Erythroblast (primary cell): ENCODE measurements around the gene ADH4.
"Not testable (repeated sequence)": the region's sequence is repeated elsewhere in the genome, so short reads cannot be mapped to it uniquely, and the experiment has no call there.

Source experiments
- DNase-seq, 2 experiments: peaks; one replicate each; lab custom pipeline; 2025; lab: John Stamatoyannopoulos, UW
- GATA1 ChIP-seq: IDR thresholded peaks from 2 replicates; pipeline ENCODE4 v1.6.1; 2011; ENCODE audit warnings: low read depth, mild to moderate bottlenecking, control low read depth, low read length, moderate library complexity
- POLR2A ChIP-seq: IDR thresholded peaks from 2 replicates; pipeline ENCODE4 v1.6.1; 2011; ENCODE audit warnings: mild to moderate bottlenecking, low read length

The ADH4 gene

GRCh38 chr4:99144070-99144469 is at the start of gene ADH4:
Gene ADH4 (minus strand): TSS chr4:99144297. CDS start chr4:99144222, 75 bp downstream.
- no peak for DNase-seq
- no peak for TF ChIP-seq POLR2A
- TF ChIP-seq GATA1 = no peak

- TF ChIP-seq POLR2A = no peak
- no peak for TF ChIP-seq GATA1
- no peak for DNase-seq
These were observed 46.2 kb upstream of the ADH4 start for GRCh38 chr4:99190336-99190735.

- DNase-seq = not testable (repeated sequence)
These were observed 45.8 kb upstream of the ADH4 start for GRCh38 chr4:99189900-99190299.

- TF ChIP-seq POLR2A = no peak
- no peak for TF ChIP-seq GATA1
- DNase-seq = no peak
These were observed 41.9 kb upstream of the ADH4 start for GRCh38 chr4:99186029-99186428.

GRCh38 chr4:99185581-99185980 is 41.5 kb upstream of the ADH4 start:
- TF ChIP-seq POLR2A = no peak
- no peak for TF ChIP-seq GATA1
- no peak for DNase-seq

- TF ChIP-seq POLR2A = no peak
- no peak for TF ChIP-seq GATA1
- DNase-seq = no peak
These were observed 36.4 kb upstream of the ADH4 start for GRCh38 chr4:99180382-99181070.

- TF ChIP-seq GATA1 (no peak), POLR2A (no peak)
These were observed 35.5 kb upstream of the ADH4 start for GRCh38 chr4:99179626-99180025.

GRCh38 chr4:99179178-99179577 is 35.1 kb upstream of the ADH4 start:
- DNase-seq = no peak
- TF ChIP-seq POLR2A (no peak), GATA1 (no peak)

More at GRCh38 chr4:99179626-99180025, 35.5 kb upstream of the ADH4 start:
- DNase-seq = no peak

- TF ChIP-seq GATA1 = no peak
- no peak for TF ChIP-seq POLR2A
- DNase-seq = no peak
These were observed 22.4 kb upstream of the ADH4 start for GRCh38 chr4:99166544-99166943.

- no peak for DNase-seq
- TF ChIP-seq POLR2A = no peak
- no peak for TF ChIP-seq GATA1
These were observed 21.9 kb upstream of the ADH4 start for GRCh38 chr4:99165978-99166377.

GRCh38 chr4:99161373-99162099 is 17.4 kb upstream of the ADH4 start:
- TF ChIP-seq GATA1 (no peak), POLR2A (no peak)
- DNase-seq = no peak

- no peak for TF ChIP-seq GATA1
- no peak for TF ChIP-seq POLR2A
- DNase-seq = no peak
These were observed 15.6 kb upstream of the ADH4 start for GRCh38 chr4:99159699-99160098.

GRCh38 chr4:99157478-99157935 is 13.4 kb upstream of the ADH4 start:
- no peak for DNase-seq
- no peak for TF ChIP-seq GATA1
- no peak for TF ChIP-seq POLR2A

GRCh38 chr4:99156992-99157391 is 12.9 kb upstream of the ADH4 start:
- TF ChIP-seq GATA1 = no peak
- no peak for TF ChIP-seq POLR2A
- no peak for DNase-seq
